Suppressor macrophage (primary cell): Measurements from ENCODE around the gene CDC25A.
"Not testable (repeated sequence)": the region's sequence is repeated elsewhere in the genome, so short reads cannot be mapped to it uniquely, and the experiment has no call there.

Experiments
- DNase-seq, 4 experiments: peaks; one replicate each; pipeline ENCODE4 v3.0.0-alpha.2; 2020 to 2022

The CDC25A gene

DNA sequence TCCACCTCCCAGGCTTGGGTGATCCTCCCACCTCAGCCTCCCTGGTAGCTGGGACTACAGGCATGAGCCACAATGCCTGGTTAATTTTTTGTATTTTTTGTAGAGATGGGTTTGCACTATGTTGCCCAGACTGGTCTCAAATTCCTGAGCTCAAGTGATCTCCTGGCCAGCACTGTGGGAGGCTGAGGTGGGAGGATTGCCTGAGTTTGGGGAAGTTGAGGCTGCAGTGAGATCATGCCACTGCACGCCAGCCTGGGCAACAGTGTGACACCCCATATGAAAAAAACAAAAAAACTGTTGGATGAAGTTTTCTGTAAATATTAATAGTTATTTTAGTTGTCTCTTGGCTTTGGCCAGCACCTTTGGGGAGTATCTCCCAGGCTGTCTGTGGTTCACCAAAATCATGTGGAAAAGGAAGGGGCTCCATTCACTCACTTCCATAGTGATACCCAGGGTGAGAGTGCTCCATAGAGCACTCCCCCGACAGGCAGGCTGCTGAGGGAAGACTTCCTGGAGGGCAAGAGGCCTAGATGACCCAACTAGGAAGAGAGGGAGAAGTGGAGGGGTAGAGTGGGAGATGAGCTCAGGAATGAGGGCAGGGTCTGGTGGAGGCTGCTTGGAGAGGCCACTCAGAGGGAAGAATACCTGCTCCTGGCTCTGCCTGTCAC, 47.1 kb downstream of the CDC25A start:
- DNase-seq = peak in 3 of 4 experiments; percentile 42 to 84 (median 70)

DNA sequence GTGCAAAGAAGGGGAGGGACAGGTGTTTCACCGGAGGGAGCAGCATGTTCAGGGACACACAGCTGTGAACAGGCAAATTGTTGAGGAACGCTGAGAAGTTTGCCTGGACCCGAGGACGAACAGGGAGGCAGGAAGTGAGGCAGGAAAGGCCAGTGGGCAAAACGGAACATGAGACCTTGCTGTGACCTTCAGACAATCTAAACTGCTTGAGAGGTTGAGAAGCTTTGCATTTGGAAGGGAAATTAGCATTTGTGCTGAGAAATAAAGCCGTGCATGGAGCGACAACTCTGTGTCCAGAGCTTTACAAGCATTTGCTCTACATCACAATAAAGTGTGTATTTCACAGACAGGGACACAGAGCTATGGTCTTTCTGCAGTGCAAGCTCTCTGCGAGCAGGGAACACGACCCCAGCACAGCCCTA, 47.9 kb downstream of the CDC25A start:
- peak in 3 of 4 experiments; percentile 13 to 49 (median 48) for DNase-seq

DNA sequence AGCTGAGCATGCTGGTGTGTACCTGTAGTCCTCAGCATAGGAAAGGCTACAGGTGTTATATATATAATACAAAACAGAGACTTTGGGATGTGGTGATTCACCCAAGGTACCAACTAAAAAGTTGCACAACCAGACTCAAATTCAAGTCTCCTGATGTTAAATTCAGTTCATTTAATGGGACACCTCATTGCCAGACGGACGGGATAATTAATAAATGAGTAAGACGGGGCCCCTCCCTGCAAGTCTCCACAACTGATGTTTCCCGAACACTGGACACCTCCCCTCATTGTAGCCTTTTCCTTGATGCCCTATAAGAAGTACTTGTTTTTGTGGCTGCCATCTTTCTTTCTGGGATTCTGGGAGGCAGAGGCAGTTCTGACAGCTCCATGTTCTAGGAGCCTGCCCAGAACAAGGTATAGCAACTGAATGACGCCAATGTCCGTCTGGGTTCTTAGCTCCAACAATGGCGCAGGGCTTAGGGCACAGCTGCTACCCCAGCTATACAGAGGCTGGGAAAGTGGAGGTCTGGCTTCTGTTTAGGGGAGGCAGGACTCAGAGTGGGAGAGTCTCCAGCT, 50.7 kb downstream of the CDC25A start:
- no peak for DNase-seq

DNA sequence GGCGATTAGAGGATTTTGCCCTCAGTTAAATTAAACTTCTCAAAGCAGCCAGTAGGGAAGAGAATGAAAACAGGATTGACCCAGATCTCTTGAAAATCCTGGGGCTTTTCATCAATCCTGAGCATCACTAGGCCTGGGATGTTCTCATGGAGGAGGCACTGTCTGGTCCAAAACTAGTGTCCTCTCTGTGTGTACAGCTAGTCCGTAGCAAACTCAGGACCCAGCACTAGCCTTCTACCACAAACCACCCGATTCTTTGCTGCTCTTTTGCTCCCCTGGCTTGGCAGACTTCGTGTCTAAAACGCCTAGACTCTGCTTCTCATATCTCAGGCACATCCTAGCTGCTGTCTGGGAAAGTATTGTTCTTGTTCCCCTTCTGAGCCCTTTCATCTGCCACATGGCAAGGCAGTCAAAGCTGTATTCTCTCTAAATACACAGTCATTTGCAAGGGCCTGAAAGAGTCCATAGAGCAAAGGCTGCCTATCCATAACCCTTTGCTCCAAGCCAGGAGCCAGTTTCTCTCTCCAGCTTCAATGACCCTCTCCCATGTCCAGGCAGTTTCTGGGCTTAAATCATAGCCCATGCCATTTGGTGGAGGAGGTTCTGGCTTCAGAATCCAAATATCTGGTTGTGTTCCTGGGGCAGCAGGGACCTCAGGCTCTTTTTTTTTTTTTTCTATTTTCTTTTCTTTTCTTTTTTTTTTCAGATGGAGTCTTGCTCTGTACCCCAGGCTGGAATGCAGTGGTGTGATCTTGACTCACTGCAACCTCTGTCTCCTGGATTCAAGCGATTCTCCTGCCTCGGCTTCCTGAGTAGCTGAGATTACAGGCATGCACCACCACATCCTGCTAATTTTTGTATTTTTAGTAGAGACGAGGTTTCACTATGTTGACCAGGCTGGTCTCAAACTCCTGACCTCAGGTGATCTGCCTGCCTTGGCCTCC, 52.4 kb downstream of the CDC25A start:
- no peak for DNase-seq

DNA sequence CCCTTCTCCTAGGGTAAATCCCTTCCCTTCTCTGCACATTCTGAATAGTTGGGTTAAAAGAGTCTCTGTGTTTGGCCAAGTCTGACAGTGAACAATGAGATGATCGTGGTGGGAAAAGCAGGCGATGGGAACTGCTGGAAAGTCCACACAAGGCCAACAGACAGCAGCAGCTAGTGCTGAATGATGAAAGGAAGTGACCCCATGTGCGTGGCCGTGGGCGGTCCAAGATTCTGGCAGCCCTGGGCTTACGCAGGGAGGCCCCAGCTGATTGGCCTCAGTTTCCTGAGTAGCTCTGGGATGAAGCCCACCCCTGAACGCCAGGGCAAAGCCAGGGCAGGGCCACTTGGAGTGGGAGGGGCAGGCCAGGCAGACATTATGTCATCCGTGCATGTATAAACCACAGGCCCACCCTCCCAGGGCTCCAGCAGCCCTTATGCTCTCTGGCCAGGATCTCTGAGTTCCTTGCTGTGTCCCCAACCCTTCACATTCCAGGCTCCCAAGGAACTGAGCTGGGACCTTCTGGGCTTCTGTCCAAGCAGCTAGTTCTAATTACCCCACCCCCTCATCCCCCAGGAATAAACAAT, 57.8 kb downstream of the CDC25A start:
- peak in 2 of 4 experiments; percentile 31 to 63 for DNase-seq

DNA sequence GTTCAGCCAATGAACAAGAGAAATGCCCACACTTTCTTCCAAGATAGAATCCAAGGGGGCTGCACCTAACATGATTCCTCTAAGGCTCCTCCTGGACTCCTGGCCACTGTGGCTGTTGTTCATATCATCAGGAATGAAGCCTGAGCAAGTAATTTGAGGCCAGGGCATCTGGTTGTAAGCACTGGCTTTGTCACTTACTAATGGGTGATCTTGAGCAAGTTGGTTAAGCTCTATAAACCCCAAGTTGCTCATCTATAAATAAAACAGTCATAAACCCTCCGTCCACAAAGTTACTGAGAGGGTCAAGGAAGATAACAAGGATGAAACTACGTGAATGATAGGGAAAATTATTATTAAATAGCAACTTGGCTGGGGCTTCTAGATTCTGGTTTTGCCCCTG, 58.3 kb downstream of the CDC25A start:
- no peak for DNase-seq

DNA sequence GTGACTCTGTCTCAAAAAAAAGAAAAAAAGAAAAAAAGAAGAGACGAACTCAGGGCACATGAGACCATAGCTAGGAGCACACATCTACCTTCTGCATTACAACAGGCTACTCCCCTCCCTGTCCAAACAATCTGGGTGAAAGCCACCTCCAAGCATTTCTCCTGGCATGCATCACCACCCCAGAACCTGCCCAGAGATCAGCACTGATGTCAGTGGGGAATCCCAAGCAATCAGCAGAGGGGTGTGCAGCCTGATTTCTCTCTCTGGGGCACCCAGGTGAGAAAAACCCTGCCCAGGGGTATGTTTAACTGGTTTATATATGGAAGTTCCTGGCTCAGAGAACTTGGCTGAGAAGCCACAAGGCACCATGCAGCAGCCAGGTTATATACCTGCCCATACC, 59.4 kb downstream of the CDC25A start:
- no peak for DNase-seq

DNA sequence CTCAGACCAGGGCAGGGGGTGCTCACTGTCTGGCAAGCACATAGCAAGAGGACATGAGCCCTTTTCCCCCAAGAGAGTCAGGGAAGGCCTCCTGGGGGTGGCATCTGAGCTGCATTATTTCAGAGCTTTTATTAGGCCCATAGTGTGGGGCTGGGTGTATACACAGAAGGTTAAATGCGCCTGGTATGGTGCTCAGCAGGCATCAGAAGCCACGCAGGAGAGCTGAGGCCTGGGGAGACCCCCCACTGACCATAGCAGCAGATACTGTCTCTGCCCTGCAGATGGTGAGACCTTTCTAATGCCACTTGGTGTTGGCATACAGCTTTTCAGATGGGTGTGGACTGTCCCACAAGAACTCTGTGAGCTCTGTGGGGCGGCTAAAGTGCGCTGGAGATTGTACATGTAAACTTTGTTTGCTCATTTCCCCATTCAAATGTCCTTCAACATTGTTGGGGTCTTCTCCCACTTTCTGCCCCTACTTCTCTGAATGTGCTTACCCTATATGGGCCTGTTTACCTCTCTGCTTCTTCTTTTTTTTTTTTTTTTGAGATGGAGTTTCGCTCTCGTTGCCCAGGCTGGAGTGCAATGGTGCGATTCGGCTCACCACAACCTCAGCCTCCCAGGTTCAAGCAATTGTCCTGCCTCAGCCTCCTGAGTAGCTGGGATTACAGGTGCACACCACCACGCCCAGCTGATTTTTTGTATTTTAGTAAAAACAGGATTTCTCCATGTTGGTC, 62.2 kb downstream of the CDC25A start:
- no peak for DNase-seq

DNA sequence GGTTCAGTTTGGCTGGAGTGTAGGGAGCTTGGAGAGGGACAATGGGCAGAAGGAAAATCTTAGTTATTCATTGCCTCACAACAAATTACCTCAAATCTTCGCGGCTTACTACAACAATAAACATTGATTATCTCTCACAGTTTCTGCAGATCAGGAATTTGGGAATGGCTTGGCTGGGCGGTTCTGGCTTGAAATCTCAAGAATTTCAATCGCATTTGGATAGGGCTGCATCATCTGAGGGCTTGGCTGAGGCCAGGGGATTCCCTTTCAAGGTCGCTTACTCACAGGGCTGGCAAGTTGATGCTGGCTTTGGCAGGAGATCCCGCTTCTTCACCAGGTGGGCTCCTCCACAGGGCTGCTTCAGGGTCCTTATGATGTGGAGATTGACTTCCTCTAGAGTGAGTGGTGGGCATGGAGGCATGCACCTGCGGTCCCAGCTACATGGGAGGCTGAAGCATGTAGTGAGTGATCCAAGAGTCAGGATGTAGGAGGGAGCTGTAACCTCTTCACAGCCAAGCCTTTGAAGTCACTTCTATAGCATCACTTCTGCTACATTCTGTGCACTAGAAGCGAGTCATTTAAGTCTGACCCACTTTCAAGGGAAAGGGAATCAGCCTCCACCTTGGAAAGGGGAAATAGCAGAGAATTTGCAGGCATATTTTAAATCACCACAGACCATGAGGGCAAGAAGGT, 63.1 kb downstream of the CDC25A start:
- peak; percentile 13 to 59 (median 48) for DNase-seq

DNA sequence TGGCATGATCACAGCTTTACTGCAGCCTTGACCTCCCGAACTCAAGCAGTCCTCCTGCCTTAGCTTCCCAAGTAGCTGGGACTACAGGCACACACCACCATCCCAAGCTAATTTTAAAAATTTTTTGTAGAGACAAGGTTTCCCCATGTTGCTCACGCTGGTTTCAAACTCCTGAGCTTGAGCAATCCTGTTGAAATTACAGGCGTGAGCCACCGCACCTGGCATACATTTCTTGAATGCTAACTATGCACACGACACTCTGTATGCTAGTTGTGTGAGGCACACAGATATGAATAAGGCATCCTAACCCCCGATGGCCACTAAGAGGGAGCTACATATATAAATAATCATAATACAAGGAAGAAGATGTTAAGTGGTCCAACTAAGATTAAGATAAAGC, 64.9 kb downstream of the CDC25A start:
- no peak for DNase-seq

DNA sequence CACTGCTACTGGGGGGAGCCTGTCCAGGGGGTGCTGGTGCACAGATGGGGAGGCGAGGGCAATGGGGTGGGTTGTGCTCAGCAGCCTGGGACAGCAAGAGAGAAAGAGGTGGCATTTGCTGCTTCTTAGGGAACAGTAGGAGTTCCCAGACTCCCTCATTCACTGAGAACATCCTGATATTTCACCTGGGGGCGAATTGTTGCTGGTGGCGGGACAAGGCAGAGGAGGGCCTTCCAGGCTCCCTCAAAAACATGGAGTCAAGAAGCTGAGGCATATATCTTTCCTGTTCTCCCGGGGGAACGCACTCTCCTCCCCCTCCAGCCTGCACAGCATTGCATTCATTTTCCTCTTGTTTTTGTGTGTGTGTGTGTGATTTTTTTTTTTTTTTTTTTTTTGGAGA, 65.7 kb downstream of the CDC25A start:
- DNase-seq = no peak

DNA sequence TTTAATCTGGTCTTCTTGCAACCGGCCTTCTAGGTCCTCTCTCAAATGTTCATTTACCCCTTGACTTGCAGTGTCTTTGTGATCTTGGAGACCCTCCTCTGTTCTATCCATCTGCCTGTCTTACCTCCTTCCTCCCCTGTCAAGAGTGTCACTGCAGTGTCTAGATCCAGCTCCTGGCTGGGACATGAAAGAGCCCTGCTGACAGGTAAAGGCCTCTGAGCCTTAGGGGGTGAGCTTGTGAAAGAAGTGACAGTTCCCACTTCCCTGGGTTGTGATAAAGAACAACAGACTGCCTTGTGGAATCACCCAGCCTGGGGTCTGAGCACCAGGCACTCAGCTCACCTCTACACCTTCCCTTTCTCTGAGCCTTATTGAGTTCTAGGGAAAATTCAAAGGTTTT, 68.0 kb downstream of the CDC25A start:
- DNase-seq = no peak

DNA sequence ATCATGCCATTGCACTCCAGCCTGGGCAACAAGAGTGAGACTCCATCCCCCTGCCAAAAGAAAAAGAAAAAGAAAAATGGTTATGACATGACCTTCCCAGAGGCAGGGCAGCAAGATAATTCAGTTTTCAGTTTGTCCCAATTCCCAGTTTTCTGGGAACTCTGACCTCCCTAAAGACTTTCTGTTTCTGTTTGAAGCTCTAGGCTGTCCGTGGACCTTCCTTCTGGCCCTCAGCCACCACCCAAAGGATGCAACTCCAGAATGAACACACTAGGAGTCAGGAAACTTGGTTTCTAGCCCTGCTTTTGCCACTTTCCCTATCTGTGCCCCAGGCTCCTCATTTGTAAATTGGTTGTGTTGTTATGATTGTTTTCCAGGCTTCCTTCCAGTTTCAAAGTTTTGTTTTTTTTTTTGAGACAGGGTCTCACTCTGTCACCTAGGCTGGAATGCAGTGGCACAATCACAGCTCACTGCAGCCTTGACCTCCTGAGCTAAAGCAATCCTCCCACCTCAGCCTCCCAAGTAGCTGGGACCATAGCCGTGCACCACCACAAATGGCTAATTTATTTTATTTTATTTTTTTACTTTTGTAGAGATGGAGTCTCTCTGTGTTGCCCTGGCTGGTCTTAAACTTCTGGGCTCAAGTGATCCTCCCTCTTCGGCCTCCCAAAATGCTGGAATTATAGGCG, 68.6 kb downstream of the CDC25A start:
- no peak for DNase-seq

DNA sequence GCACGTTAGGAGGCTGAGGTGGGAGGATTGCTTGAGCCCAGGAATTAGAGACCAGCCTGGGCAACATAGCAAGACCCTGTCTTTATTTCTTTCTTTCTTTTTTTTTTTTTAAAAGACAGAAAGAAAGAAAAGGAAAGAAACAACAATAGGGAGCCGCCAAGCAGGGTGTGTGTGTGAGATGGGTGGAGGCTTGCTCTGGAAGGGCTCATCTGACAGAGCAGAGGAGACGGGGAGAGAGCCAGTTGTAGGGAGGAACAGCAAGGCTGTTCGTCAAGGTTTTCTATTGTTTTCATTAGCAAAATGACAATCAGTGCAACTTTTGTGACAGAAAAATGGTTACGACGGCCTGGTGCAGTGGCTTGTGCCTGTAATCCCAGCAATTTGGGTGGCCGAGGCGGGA, 69.3 kb downstream of the CDC25A start:
- DNase-seq = no peak

DNA sequence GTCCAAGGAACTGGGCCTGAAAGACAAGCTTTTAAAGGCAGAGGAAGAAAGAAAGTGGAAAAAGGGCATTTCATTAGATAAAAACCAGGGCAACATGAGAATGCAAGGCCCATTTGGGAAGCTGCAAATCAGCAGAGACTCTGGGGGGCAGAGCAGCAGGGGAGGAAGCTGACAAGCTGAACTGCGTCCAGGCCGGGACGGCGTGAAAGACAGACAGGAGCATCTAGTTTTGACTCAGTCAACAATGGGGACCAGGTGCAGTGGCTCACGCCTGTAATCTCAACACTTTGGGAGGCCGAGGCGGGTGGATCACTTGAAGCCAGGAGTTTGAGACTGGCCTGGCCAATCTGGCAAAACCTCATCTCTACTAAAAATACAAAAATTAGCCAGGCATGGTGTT, 69.9 kb downstream of the CDC25A start:
- DNase-seq = no peak

DNA sequence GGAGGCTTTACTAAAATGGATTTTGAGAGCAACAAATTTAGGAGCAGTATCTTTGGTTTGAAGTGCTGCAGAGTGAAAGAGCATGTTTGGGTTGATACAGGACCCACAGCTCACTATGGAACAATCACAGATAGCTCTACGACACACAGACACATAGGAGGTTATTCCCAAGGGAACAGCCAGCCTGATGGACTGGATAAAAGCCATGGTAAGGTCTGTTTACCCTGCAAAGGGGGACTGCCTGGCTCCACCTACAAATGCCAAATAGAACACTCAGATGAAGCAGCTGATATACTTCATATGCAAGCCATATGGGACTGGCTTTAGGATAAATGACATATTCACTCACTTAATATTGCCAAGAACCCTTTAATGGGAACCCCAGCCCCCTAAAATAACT, 75.4 kb downstream of the CDC25A start:
- DNase-seq = no peak

DNA sequence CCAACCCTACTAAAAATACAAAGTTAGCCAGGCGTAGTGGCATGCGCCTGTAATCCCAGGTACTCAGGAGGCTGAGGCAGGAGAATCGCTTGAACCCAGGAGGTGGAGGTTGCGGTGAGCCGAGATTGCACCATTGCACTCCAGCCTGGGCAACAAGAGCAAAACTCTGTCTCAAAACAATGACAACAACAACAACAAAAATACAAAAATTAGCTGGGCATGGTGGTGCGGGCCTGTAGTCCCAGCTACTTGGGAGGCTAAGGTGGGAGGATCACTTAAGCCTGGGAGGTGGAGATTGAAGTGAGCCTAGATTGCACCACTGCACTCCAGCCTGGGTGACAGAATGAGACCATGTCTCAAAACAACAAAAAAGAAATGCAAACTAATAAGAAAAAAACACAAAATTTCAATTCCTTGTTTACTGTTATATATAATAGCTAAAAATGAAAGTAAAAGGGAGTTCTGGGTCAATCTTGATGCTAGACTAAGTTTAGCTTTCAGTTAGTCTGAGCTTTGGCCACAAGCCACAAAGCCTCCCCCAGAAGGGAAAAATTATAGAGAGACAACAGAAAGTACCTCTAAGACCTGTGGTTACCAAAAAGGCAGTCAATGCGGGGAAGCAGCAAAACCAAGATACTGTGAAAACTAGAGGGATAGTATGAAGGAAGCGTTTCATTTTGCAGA, 76.0 kb downstream of the CDC25A start:
- DNase-seq = not testable (repeated sequence)

DNA sequence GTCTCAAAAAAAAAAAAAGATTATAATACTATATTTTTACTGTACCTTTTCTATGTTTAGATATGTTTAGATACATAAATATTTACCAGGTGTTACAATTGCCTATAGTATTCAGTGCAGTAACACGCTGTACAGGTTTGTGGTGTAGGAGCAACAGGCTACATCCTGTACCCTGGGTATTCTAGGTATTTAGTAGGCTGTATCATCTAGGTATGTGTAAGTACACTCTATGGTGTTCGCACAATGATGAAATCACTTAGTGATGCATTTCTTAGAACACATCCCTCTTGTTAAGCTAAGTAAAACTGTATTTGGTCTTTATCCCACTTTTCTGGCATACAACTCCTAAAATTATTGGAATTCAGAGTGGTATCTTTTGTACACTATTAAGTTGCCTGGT, 77.8 kb downstream of the CDC25A start:
- DNase-seq = no peak

DNA sequence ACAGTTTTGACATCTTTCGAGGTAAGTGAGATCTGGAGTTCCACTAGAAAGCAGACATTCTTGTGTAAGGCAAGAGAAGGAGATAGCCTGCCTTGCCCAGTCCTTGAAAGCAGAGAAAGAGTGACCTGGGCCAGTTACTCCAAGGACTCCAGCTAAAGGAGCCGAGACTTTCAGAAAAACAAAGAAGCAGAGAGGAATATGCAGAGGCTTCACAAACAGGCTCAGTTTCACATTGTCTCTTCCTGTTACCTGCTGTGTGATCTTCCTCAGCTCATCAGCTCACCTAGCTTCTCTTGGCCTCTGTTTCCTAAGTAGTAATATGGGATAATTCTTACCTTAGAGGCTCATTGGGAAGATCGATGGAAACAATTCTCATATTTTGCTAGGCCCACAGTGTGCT, 81.0 kb downstream of the CDC25A start:
- no peak for DNase-seq
